OCI-M1 (cell line): ENCODE data around the gene CAPN10.
A peak's percentile ranks its signal among the peaks of the same experiment; 100 is the strongest.

ENCODE experiments used
- DNase-seq: peaks from one replicate; lab custom pipeline; 2025; lab: John Stamatoyannopoulos, UW

Gene CAPN10

GRCh38 chr2:240589375-240589774 lies 2.8 kb downstream of the CAPN10 start:
- DNase-seq, result no peak

- no peak for DNase-seq
These were observed 3.5 kb downstream of the CAPN10 start for GRCh38 chr2:240589850-240590525.

GRCh38 chr2:240590681-240591111 lies 4.2 kb downstream of the CAPN10 start:
- DNase-seq, result no peak

DNA sequence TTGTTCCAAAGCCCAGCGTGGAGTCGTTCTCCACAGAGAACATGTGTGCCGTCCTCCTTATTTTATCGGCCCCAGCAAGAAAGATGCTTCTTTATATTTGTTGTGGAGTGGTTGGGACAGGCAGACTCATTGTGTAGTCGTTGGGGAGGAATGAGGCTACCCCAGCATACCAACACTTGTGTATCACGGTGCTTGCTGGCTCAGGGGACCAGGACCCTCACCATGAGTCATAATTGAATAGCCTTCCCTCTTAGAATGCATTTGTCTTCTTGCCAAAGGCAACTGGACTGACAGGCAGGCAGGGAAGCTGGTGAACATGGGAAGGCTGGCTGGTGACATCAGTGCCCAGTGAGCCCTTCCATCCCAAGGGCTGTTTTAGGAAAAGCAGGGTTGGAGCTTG lies 4.7 kb downstream of the CAPN10 start:
- DNase-seq, result no peak

DNA sequence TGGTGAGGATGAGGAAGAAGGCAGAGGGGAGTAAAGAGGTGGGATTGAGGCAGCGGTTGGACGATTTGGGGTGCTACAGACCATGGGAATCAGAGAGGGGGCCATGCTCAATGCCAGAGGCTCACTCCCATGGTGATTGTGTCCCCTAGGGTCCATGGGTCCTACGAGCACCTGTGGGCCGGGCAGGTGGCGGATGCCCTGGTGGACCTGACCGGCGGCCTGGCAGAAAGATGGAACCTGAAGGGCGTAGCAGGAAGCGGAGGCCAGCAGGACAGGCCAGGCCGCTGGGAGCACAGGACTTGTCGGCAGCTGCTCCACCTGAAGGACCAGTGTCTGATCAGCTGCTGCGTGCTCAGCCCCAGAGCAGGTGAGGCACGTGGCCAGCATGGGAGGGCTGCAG lies 5.2 kb downstream of the CAPN10 start:
- no peak for DNase-seq

- DNase-seq, result no peak
These were observed 6.6 kb downstream of the CAPN10 start for GRCh38 chr2:240593026-240593702.

DNA sequence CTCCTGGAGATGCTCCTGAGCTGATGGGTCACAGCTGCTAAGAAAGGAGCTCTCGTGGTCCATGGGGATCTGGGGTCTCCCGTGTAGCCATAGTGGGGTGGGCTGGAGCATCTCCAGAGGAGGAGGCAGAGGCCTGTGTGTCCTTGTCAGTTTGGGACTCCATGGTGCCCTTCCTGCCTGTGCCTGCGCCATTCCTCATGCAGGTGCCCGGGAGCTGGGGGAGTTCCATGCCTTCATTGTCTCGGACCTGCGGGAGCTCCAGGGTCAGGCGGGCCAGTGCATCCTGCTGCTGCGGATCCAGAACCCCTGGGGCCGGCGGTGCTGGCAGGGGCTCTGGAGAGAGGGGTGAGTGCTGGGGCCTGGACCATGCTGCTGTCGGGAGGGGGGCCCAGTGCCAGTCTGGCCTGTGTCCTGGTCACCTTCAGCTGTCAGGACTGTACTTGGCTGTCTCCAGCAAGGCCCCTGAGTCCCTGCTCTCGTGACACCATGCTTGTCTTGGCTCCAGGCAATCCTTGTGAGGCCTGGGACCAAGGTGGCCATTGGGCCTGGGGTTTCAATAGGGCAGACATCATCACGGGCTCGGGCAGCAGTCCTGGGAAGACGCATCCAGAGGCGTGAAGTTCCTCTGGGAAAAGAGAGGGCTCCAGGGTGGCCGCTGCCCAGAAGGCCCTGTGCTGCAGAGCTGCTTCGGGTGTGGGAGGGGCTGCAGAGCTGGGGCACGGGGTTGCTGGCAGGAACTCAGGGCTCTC lies 7.3 kb downstream of the CAPN10 start:
- DNase-seq, result no peak

GRCh38 chr2:240594511-240595380 lies 8.2 kb downstream of the CAPN10 start:
- no peak for DNase-seq

GRCh38 chr2:240595381-240596079 lies 9.0 kb downstream of the CAPN10 start:
- peak; percentile 68 for DNase-seq

- no peak for DNase-seq
These were observed 9.5 kb downstream of the CAPN10 start for GRCh38 chr2:240596080-240596460.

DNA sequence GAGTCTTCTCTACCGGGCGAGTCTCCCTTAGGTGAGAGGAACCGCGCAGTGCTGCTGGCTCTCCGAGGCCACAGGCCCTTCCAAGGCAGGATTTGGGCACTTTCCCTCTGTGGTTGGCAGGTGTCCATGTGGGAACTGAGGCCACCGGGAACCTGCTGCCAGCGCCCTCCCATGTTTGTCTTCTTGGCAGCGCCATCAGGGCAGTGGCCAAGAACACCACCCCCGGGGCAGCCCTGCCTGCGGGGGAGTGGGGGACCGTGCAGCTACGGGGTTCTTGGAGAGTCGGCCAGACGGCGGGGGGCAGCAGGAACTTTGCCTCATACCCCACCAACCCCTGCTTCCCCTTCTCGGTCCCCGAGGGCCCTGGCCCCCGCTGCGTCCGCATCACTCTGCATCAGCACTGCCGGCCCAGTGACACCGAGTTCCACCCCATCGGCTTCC lies 10.0 kb downstream of the CAPN10 start:
- no peak for DNase-seq

DNA sequence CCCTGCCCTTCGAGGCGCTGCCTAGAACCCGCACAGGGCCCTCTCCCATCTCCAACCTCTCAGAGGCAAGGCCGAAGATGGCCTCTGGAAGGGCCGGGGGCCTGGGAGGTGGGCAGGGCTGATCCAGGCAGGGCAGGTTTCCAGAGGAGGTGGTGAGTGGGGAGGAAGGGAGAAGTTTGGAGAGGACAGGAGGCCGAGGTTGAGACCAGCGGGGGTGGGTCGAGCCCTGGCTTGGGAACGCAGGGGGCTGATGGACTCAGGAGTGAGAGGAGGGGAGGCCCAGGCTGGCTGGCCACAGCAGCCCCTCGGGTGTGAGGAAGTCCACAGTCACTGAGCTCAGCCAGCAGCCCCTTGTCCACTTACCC lies 10.5 kb downstream of the CAPN10 start:
- DNase-seq, result no peak

- no peak for DNase-seq
These were observed 11.1 kb downstream of the CAPN10 start for GRCh38 chr2:240597419-240598181.

DNA sequence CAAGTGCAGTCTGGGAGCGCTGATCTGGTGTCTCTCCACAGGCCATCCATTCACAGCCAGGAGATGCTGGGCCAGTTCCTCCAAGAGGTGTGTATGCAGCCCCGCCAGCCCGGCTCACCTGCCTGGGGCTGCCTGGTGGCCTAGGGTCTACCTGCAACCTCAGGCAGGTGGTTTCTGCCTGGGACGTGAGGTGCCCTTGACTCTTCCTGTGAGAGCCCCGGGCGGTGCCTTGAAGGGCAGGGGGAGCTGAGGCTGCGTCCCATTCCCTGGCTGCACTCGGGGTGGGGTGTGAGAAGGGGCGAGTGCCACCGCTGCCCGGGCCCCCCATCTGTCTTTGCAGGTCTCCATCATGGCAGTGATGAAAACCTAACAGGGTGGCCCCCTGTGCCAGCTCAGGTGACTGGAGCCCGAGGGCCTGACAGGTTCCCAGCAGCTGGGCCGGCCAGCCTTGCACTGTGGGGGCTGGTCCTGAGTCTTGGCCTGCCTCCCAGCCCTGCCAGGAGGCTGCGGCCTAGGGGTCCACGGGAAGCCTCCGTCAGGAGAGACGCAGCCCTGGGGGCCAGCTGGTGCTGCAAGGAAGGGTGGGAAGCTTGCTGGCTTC lies 11.9 kb downstream of the CAPN10 start:
- no peak for DNase-seq

GRCh38 chr2:240599141-240599583 lies 12.6 kb downstream of the CAPN10 start:
- DNase-seq, result no peak

DNA sequence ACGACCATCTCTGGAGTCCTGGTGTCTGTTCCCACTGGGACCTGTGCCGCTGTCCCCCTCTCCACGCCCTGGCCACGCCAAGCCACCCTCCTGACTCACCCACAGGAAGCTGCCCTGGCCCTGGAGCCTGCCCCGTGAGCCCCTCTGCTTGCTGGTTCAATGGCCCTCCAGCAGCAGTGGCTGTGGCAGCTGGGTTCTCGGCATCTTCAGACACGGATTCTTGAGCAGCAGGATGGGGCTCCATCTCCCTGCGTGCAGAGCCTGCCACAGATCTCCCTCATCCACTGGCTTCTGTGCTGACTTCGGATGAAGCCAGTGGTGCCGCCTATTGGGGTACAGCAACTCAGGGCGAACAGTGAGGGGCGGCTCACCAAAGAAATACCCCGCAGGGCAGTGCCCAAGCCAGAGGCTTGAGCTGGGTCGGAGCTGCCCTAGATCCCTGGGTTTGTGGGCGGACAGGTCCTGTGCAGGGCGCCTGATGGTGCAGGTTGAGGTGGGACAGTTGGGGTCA lies 14.0 kb downstream of the CAPN10 start:
- DNase-seq, result no peak

DNA sequence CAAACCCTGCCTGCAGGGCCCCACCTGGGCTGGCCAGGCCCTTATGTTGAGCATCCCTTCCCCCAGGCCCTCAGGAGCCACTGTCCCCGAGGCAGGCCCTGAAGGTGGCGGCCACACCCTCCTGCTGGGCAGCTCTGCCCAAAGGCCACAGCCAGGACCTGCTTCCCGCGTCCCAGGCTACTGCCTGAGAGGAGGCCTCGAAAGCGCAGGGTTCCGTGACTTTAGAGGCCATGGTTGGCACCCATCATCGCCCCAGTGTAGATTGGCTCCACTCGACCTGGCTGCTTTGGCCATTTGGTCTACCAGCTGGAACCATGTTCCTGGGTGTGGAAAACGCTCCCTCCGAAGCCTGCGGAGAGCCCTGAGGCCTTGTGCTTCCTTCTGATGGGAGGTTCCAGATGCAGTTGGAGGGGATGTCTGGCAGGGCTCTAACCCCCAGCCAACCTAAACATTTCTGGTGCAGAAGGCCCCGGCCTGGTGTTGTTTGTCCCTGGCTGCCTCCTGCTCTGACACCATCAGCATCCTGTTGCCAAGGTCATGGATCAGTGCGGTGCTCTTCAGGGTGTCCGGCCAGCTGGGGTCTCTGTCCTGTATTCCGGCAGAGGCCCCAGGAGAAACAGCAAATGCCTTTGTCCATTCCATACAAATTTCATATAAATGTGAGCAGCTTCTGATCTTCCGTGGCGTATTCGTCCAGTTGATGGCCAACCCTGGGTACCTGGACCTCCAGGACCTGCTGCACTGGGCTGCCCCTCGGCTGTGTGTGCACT lies 14.7 kb downstream of the CAPN10 start:
- DNase-seq, result no peak

DNA sequence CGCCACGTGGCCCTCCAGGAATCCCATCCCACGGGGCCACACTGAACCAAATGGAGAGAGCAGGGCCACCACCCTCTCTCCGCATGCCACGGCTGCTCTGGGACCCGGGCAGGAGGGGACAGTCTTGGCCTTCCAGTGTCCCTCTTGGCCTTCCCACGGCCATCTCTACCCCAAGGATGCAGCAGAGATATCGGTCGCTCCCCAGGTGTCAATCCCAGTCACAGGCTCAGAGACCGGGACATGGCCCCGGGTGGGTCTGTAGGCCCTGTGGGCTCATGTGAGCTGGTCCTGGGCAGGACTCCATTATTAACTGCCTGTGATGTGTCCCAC lies 15.3 kb downstream of the CAPN10 start:
- DNase-seq, result no peak

DNA sequence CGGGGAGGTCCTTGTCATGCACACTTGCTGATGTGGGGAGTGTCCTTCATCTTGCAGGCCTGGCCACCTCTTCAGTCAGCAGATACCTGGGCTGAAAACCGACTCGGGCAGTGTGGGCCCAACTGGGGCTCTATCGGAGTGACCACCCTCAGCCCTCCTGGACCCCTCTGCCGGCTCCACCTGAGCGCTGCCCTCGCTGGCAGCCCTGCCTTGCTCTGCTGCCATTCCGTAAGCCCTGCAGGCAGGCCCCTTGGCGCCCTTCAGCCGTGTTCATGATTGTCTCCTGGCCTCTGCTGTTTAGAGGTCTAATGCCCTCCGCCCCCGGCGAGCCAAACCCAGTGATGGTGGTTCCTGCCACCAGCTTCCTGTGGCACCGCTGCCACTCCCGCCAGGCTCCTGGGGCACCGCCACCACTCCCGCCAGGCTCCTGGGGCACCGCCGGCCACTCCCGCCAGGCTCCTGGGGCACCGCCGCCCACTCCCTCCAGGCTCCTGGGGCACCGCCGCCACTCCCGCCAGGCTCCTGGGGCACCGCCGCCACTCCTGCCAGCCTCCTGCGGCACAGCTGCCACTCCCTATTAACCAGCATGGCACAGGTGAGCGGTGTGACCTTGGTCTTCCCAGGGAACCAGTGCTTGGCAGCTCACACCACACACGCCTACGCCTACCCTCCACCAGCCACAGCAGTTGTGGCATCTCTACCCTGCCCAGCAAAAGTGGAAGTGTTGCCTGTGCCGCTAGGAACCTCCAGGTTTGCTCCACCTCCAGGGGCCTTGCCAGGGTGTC lies 15.9 kb downstream of the CAPN10 start:
- DNase-seq, result no peak
